Left ventricle myocardium inferior (tissue), 1 donor: ENCODE data around the gene STXBP6. TPM values are rescaled to one million over a fixed set of nuclear protein-coding genes. Genes with fewer than 3 reads are reported as not detected.
A peak's percentile ranks its signal among the peaks of the same experiment; 100 is the strongest.

Source experiments
- DNase-seq: peaks from one replicate; pipeline ENCODE4 v3.0.0-alpha.2; 2020
- H3K27ac ChIP-seq: fragments of 200-600 bp; replicated peaks from 2 replicates; pipeline ENCODE4 v1.8.0; 2021
- H3K27me3 ChIP-seq: fragments of 200-600 bp; 2 replicates; pipeline ENCODE4 v1.8.0; 2021; ENCODE audit warnings: low read depth
- H3K36me3 ChIP-seq: fragments of 200-600 bp; 2 replicates; pipeline ENCODE4 v1.8.0; 2021
- H3K4me1 ChIP-seq: fragments of 200-600 bp; 2 replicates; pipeline ENCODE4 v1.8.0; 2021
- H3K4me3 ChIP-seq: fragments of 200-600 bp; 2 replicates; pipeline ENCODE4 v1.8.0; 2021; ENCODE audit warnings: mild to moderate bottlenecking, moderate library complexity
- H3K9me3 ChIP-seq: fragments of 200-600 bp; replicated peaks from 2 replicates; pipeline ENCODE4 v1.8.0; 2021
- intact Hi-C: fragments of 100-400 bp; cut with micrococcal nuclease; formaldehyde crosslinking; loops from one replicate; pipeline ENCODE4 v1.11.0; 2022
- total RNA-seq: library from RNA; stranded (reverse); fragmentation: NEBNext Ultra II Directional; extraction: Animal tissue kit (Norgen Biotek cat#: 25700); gene quantifications from one replicate; pipeline ENCODE4 v1.2.1, GENCODE V29; 2021
- TF ChIP-seq, protein P1 (sequence below): fragments of 200-600 bp; IDR thresholded peaks from 2 replicates; pipeline ENCODE4 v1.8.0; 2021; ENCODE audit warnings: antibody characterized with exemption, mild to moderate bottlenecking, borderline replicate concordance
- donor health status: DM: no; HTN: yes; CAD: no; lungs with severe emphysema.

The STXBP6 gene
- total RNA-seq, 1 donor from 2014 or later = 21.7 TPM

DNA sequence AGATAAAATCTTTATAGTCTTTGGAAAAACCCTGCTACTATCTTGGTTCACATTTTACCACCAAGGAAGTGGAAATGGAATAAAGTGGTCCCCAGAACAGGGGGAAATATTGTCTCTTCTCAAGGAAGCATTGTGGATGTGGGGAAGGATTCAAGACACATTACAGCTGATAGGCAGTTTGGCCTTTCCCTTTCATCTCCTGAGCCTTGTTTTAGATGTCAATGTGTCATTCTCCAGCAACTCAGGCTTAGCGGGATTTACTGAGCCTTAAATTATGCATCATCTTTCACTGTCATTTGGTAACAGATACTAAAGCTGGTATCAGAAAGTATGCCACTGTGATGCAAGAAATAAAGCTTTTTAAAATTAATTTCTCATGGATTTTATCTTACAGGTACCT lies 136.2 kb downstream of the STXBP6 start:
- H3K27me3 ChIP-seq = no peaks in the 10 kb centered on the region
- H3K27ac ChIP-seq = no peak overlapping the region
- H3K36me3 ChIP-seq = no peaks in the 10 kb centered on the region
- H3K4me1 ChIP-seq = peaks cover 83% of the 10 kb centered on the region
- no peak for DNase-seq
- H3K9me3 ChIP-seq = no peaks in the 10 kb centered on the region
- TF ChIP-seq, protein P1, sequence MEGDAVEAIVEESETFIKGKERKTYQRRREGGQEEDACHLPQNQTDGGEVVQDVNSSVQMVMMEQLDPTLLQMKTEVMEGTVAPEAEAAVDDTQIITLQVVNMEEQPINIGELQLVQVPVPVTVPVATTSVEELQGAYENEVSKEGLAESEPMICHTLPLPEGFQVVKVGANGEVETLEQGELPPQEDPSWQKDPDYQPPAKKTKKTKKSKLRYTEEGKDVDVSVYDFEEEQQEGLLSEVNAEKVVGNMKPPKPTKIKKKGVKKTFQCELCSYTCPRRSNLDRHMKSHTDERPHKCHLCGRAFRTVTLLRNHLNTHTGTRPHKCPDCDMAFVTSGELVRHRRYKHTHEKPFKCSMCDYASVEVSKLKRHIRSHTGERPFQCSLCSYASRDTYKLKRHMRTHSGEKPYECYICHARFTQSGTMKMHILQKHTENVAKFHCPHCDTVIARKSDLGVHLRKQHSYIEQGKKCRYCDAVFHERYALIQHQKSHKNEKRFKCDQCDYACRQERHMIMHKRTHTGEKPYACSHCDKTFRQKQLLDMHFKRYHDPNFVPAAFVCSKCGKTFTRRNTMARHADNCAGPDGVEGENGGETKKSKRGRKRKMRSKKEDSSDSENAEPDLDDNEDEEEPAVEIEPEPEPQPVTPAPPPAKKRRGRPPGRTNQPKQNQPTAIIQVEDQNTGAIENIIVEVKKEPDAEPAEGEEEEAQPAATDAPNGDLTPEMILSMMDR = no peak
- intact Hi-C loops = no loop called here
- no peak overlapping the region for H3K4me3 ChIP-seq

DNA sequence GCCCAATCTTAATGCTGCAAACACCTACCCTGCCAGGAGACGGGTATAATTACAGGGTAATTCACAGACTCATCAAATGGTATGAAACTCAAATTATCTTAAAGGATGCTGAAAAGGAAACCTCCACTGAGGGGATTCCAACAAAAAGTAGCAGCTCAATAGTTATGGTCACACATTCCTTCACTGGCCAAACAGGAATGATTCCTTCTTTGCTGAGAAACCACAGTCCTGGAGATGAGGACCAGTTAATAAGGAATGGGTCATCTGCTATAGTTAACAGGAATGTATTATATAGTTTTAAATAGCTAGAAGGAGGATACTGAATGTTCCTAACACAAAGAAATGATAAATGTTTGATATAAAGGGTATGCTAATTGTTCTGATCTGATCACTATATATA lies 136.9 kb downstream of the STXBP6 start:
- H3K27ac ChIP-seq = no peak overlapping the region
- no peaks in the 10 kb centered on the region for H3K36me3 ChIP-seq
- H3K4me1 ChIP-seq = peaks cover 82% of the 10 kb centered on the region
- no peaks in the 10 kb centered on the region for H3K9me3 ChIP-seq
- no peak overlapping the region for H3K4me3 ChIP-seq
- no peak for DNase-seq
- TF ChIP-seq, protein P1 = no peak
- H3K27me3 ChIP-seq = no peaks in the 10 kb centered on the region
- intact Hi-C loops = no loop called here

- Histone ChIP-seq H3K27ac (peak overlapping the region; percentile 39), H3K9me3 (no peaks in the 10 kb centered on the region), H3K4me1 (peaks cover 74% of the 10 kb centered on the region), H3K4me3 (peak overlapping the region; percentile 14), H3K36me3 (no peaks in the 10 kb centered on the region), H3K27me3 (no peaks in the 10 kb centered on the region)
- intact Hi-C loops = no loop called here
- DNase-seq = no peak
- TF ChIP-seq, protein P1 = no peak
Observed at GRCh38 chr14:24911324-24912109, 138.4 kb downstream of the STXBP6 start.

DNA sequence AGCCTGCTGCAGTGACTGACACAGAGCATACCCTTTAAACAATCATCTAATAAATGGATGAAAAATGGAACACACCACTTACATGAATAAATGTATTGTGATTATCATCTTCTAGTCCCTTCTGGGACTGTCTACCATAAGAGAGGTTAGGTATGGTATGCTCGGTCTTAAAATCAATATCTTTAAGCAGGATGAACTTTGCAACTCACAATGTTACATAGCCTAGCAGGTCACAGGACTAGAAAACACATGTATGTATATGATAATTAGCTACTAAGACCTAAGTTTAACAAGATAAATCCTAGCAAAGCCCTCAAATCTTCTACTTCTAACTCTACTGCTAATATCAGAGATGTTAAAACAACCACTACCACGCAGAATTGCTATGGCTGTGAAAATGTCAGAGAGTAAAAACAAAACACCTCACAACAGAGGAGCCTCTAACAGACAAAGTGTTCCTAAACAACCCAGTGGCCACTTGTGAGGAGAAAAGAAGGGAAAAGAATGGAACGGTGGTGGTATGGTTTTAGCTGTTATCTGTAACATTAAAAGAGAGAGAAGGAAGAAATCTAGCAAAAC lies 139.4 kb downstream of the STXBP6 start:
- no peak overlapping the region for H3K4me3 ChIP-seq
- TF ChIP-seq, protein P1 = no peak
- intact Hi-C loops = no loop called here
- H3K4me1 ChIP-seq = peaks cover 71% of the 10 kb centered on the region
- no peaks in the 10 kb centered on the region for H3K36me3 ChIP-seq
- H3K27ac ChIP-seq = no peak overlapping the region
- H3K9me3 ChIP-seq = no peaks in the 10 kb centered on the region
- DNase-seq = no peak
- H3K27me3 ChIP-seq = no peaks in the 10 kb centered on the region

DNA sequence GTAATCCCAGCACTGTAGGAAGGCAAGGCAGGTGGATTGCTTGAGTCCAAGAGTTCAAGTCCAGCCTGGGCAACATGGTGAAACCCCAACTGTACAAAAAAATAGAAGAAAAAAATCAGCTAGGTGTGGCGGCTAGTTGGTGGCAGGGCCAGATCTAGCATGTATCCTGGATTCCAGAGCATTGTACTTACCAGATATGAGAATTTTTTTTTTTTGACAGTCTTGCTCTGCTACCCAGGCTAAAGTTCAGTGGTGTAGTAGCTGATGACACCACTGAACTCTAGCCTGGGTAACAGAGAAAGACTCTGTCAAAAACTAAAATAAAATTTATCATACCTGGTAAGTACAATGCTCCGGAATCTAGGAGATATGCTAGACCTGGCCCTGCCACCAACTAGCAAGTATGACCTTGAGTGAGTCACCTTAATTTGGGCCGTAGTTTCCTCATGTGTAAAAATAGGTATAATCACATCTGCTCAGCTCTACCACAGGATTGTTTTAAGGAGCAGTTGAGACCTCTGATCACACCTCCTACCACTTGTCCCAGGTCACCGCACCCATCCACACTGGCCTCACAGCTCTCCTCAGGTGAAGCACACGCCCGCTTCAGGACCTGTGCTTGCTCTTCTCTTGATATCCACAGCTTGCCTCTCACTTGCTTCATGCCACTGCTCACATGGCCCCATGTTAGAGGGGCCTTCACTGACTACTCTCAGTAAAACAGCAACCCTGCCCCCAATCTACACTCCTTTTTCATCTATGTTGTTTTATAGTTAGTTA lies 140.2 kb downstream of the STXBP6 start:
- DNase-seq = no peak
- Histone ChIP-seq H3K4me1 (peaks cover 63% of the 10 kb centered on the region), H3K4me3 (no peak overlapping the region), H3K9me3 (peaks cover under 1% of the 10 kb centered on the region), H3K27ac (peak overlapping the region; percentile 14), H3K36me3 (no peaks in the 10 kb centered on the region), H3K27me3 (no peaks in the 10 kb centered on the region)
- TF ChIP-seq, protein P1 = no peak
- intact Hi-C loops = no loop called here
